ENCODE data around the gene KIAA2012. TPM values are rescaled to one million over a fixed set of nuclear protein-coding genes. Genes with fewer than 3 reads are reported as not detected.
"Not testable (repeated sequence)": the region's sequence is repeated elsewhere in the genome, so short reads cannot be mapped to it uniquely, and the experiment has no call there.

Gene KIAA2012
- total RNA-seq, 1 donor from 2014 or later, result not detected

DNA sequence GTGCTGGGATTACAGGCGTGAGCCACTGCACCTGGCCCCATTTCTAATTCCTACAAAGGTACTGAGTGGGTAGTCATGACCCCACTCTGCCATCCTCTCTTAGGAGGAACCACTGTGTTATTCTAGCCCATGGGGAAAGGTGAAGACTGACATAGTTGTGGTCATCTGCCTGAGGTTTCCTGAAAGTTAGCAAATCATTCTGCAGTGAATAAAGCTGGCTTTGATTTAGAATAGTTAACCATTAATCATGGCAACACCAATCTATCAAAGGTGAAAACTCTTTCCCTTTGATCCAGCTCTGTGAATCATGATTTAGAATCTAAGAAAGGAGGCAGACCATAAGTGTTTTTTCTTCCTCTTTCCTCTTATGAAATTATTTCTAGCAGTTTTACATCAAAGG, 114.5 kb downstream of the KIAA2012 start:
- DNase-seq (ENCODE audit: low spot score), result no peak

- no peak for DNase-seq (ENCODE audit: low spot score)
Measured at GRCh38 chr2:202193305-202193704, 120.2 kb downstream of the KIAA2012 start.

DNA sequence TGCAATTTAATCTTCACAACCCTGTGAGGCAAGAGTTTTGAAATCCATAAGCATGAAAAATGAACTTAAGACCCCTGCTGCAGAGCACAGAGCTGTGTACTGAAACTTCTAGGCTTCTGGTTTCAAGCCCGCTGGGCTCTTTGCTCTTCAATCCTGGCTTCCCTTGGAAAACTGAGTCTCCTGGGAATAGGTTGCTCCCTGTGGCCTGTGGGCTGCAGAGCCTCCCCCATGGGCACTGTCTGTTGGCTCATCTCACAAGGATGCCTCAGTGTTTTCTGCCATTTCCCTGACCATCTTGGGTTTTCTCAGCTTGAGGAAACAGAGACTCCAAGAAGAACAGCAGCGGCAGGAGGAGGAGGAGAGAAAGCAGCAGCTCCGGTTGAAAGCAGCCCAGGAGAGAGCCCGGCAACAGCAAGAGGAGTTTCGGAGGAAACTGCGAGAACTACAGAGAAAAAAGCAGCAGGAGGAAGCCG, 120.9 kb downstream of the KIAA2012 start:
- peak; percentile 68 for DNase-seq (ENCODE audit: low spot score)

- no peak for DNase-seq (ENCODE audit: low spot score)
Measured at GRCh38 chr2:202194418-202194817, 121.4 kb downstream of the KIAA2012 start.

GRCh38 chr2:202196727-202197126, 123.7 kb downstream of the KIAA2012 start:
- DNase-seq (ENCODE audit: low spot score), result no peak

GRCh38 chr2:202201220-202202160, 128.4 kb downstream of the KIAA2012 start:
- no peak for DNase-seq (ENCODE audit: low spot score)

- no peak for DNase-seq (ENCODE audit: low spot score)
Measured at GRCh38 chr2:202203348-202203747, 130.3 kb downstream of the KIAA2012 start.

- no peak for DNase-seq (ENCODE audit: low spot score)
Measured at GRCh38 chr2:202204855-202205254, 131.8 kb downstream of the KIAA2012 start.

GRCh38 chr2:202208526-202208925, 135.5 kb downstream of the KIAA2012 start:
- no peak for DNase-seq (ENCODE audit: low spot score)

GRCh38 chr2:202215179-202215578, 142.1 kb downstream of the KIAA2012 start:
- no peak for DNase-seq (ENCODE audit: low spot score)

GRCh38 chr2:202221873-202222272, 148.8 kb downstream of the KIAA2012 start:
- no peak for DNase-seq (ENCODE audit: low spot score)

DNA sequence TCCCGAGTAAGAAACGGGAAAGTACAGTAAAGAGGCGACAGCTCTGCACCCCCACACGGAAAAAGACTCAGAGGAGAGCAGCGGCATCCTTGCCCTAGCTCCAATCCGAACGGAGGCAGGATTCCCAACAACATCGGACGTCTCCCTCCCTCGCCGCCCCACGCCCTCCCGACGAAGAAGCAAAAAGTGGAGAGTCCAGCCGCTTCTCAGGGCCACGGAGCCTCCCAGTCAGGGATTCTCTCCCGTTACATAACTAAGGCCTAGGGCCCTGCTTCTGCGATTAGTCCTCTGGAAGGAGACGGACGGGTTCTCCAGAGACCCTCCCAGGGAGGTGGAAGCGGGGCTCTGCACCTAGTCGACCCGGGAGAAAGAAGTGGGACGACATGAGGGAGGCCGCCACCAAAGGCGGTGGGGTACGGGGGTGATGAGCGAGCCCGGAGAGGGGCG, 164.8 kb downstream of the KIAA2012 start:
- no peak for DNase-seq (ENCODE audit: low spot score)

DNA sequence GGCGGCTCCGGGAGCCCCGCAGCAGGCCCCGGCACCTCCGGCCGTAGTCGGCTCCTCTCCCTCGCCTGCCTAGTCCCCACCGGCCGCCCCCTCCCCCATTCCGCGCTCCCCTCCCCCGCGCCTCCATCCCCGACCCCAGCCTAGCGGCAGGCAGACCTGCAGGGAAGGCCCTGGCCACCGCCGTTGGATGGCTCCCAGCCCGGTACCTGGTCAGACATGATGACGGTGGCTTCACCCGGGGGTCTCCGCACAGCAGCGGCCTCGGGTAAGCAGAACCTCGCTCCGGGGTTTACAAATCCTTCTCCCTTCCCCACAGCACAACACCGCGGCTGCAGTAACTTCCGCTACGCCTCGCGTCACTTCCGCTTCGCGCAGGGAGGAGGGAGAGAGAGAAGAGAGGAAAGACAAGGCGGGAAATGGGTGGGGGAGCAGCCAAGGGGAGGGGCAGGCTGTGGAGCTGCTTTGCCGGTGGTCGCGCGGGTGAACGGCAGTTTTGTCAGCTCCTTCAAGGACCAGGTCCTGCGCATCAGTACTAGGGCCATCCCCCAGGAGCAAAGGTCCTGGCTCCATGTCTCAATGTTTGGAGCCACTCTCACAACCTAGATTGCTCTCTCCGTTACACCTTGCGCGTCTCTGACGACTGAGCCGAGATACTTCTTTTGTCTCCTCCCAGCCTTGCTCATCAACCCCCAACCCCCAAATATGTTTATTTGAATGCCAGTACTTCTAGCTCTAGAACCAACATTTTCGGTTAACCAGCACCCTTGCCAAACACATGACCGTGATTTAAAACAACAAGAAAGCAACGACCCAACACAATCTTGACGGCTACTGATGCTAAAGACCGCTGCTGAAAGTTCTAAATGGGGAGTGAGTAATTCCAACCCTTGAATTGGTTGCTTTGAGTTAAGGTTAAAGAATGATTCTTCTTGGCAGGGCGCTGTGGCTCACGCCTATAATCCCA, 165.5 kb downstream of the KIAA2012 start, which contains the start of gene SUMO1:
TSS of gene SUMO1 (minus strand) at position 364 of the 964 bp plus-strand sequence. CDS start at position 218, 146 bp downstream.
- peak; percentile 95 for DNase-seq (ENCODE audit: low spot score)

DNA sequence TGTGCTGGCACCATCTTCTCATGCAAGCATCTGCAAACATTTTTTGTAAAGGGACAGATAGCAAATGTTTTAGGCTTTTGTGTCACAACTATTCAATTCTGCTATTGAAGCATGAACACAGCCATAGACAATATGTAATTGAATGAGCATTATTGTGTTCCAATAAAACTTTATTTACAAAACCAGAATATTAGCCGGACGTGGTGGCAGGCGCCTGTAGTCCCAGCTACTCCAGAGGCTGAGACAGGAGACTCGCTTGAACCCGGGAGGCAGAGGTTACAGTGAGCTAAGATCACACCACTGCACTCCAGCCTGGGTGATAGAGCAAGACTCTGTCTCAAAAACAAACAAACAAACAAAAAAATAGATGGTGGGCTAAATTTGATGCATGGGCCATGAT, 174.7 kb downstream of the KIAA2012 start:
- not testable (repeated sequence) for DNase-seq (ENCODE audit: low spot score)

GRCh38 chr2:202249521-202250253, 176.6 kb downstream of the KIAA2012 start:
- DNase-seq (ENCODE audit: low spot score), result no peak

- no peak for DNase-seq (ENCODE audit: low spot score)
Measured at GRCh38 chr2:202251494-202251893, 178.4 kb downstream of the KIAA2012 start.
